HG02759 (cell line): Measurements from ENCODE around the gene CLK2.
A peak's percentile ranks its signal among the peaks of the same experiment; 100 is the strongest.
"Not testable (repeated sequence)": the region's sequence is repeated elsewhere in the genome, so short reads cannot be mapped to it uniquely, and the experiment has no call there.

Experiments
- ATAC-seq: cut with Tn5 transposase; IDR thresholded peaks from one replicate; pipeline ENCODE4 v1.9.1; 2021; ENCODE audit warnings: mild to moderate bottlenecking, moderate library complexity; ENCODE audit not compliant: unreplicated experiment

CLK2 gene

GRCh38 chr1:155245163-155245524 lies 28.2 kb downstream of the CLK2 start:
- no peak for ATAC-seq

- peak; percentile 93 for ATAC-seq
Observed at GRCh38 chr1:155244368-155245162, 28.7 kb downstream of the CLK2 start.

GRCh38 chr1:155242805-155243358 lies 30.4 kb downstream of the CLK2 start:
- no peak for ATAC-seq

- no peak for ATAC-seq
Observed at GRCh38 chr1:155241841-155242264, 31.5 kb downstream of the CLK2 start.

- no peak for ATAC-seq
Observed at GRCh38 chr1:155241069-155241679, 32.1 kb downstream of the CLK2 start.

- no peak for ATAC-seq
Observed at GRCh38 chr1:155236451-155236850, 36.9 kb downstream of the CLK2 start.

GRCh38 chr1:155235375-155235774 lies 37.9 kb downstream of the CLK2 start:
- not testable (repeated sequence) for ATAC-seq

GRCh38 chr1:155233502-155233901 lies 39.8 kb downstream of the CLK2 start:
- ATAC-seq = not testable (repeated sequence)

- ATAC-seq = not testable (repeated sequence)
Observed at GRCh38 chr1:155232001-155232978, 41.0 kb downstream of the CLK2 start.

- ATAC-seq = not testable (repeated sequence)
Observed at GRCh38 chr1:155231302-155231701, 42.0 kb downstream of the CLK2 start.

GRCh38 chr1:155228096-155228427 lies 45.2 kb downstream of the CLK2 start:
- no peak for ATAC-seq

- peak; percentile 89 for ATAC-seq
Observed at GRCh38 chr1:155227261-155228095, 45.8 kb downstream of the CLK2 start.

- peak; percentile 29 for ATAC-seq
Observed at GRCh38 chr1:155226910-155227260, 46.4 kb downstream of the CLK2 start.

- ATAC-seq = peak; percentile 27
Observed at GRCh38 chr1:155226188-155226909, 47.0 kb downstream of the CLK2 start.

- ATAC-seq = not testable (repeated sequence)
Observed at GRCh38 chr1:155225404-155225759, 47.9 kb downstream of the CLK2 start.

GRCh38 chr1:155223047-155223446 lies 50.3 kb downstream of the CLK2 start:
- no peak for ATAC-seq

- not testable (repeated sequence) for ATAC-seq
Observed at GRCh38 chr1:155220211-155220965, 52.9 kb downstream of the CLK2 start.

- ATAC-seq = no peak
Observed at GRCh38 chr1:155219592-155220031, 53.7 kb downstream of the CLK2 start.
